Measurements from ENCODE around the gene ATIC. TPM values are rescaled to one million over a fixed set of nuclear protein-coding genes. Genes with fewer than 3 reads are reported as not detected.

Gene ATIC
- total RNA-seq, 1 donor from 2014 or later = 161 TPM

DNA sequence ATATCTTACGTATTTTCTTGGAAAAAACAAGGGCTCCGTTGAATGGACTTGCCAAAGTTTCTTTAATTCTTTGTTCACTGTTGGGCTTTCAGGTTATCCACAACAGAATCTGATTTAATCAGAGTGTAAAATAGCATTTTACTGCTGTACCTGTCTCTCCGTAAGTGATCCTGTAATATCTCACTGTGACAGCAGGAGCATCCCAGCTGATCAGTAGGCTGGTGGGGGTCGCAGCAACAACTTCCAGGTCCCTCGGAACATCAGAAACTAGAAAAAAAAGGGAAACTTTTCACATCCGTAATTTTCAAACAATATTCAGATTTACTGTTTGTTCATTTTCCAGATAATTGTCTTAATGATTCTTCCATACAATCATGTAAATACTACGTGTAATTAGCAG, 72.9 kb downstream of the ATIC start:
- no peak for ATAC-seq (ENCODE audit: low read depth)
- no peak overlapping the region for H3K27ac Mint-ChIP-seq
- H3K4me3 Mint-ChIP-seq = no peak overlapping the region
- intact Hi-C loops (cut with micrococcal nuclease) = no loop called here
- H3K9me3 Mint-ChIP-seq = no peaks in the 10 kb centered on the region
- TF ChIP-seq, protein P1, sequence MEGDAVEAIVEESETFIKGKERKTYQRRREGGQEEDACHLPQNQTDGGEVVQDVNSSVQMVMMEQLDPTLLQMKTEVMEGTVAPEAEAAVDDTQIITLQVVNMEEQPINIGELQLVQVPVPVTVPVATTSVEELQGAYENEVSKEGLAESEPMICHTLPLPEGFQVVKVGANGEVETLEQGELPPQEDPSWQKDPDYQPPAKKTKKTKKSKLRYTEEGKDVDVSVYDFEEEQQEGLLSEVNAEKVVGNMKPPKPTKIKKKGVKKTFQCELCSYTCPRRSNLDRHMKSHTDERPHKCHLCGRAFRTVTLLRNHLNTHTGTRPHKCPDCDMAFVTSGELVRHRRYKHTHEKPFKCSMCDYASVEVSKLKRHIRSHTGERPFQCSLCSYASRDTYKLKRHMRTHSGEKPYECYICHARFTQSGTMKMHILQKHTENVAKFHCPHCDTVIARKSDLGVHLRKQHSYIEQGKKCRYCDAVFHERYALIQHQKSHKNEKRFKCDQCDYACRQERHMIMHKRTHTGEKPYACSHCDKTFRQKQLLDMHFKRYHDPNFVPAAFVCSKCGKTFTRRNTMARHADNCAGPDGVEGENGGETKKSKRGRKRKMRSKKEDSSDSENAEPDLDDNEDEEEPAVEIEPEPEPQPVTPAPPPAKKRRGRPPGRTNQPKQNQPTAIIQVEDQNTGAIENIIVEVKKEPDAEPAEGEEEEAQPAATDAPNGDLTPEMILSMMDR (IDR thresholded peaks at IDR 0.05) = no peak
- no peaks in the 10 kb centered on the region for H3K4me1 Mint-ChIP-seq
- POLR2A ChIA-PET = no interaction called here
- H3K36me3 Mint-ChIP-seq (ENCODE audit: low read depth) = no peaks in the 10 kb centered on the region
- no peak for DNase-seq
- H3K27me3 Mint-ChIP-seq = no peaks in the 10 kb centered on the region
- CTCF ChIA-PET = no interaction called here

DNA sequence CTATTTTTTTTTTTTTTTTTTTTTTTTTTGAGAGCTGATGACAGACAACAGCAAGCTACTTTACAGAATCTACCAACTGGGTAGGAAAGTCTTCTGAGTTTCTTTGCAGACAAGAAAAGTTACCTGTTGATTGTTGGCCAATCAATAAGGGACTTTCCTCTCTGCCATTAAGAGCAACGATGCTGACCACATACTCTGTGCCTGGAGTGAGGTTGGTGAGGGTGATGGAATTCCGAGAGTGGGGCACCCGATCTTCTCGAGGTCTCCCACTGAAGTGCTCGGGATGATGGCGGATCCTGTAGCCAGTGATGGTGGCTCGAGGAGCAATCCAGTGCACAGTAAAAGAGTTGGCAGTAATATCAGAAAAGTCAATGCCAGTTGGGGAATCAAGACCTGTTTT, 74.7 kb downstream of the ATIC start:
- peaks cover 8% of the 10 kb centered on the region for H3K4me1 Mint-ChIP-seq
- H3K27ac Mint-ChIP-seq = no peak overlapping the region
- no peak overlapping the region for H3K4me3 Mint-ChIP-seq
- H3K36me3 Mint-ChIP-seq (ENCODE audit: low read depth) = no peaks in the 10 kb centered on the region
- H3K9me3 Mint-ChIP-seq = no peaks in the 10 kb centered on the region
- DNase-seq (no peak), ATAC-seq (ENCODE audit: low read depth) (no peak)
- intact Hi-C loops (cut with micrococcal nuclease) = no loop called here
- no peaks in the 10 kb centered on the region for H3K27me3 Mint-ChIP-seq
- TF ChIP-seq, protein P1 (IDR thresholded peaks at IDR 0.05) = no peak
- ChIA-PET CTCF (no interaction called here), POLR2A (no interaction called here)

GRCh38 chr2:215388002-215388728, 76.3 kb downstream of the ATIC start:
- Mint-ChIP-seq H3K27ac (no peak overlapping the region), H3K27me3 (no peaks in the 10 kb centered on the region), H3K36me3 (ENCODE audit: low read depth) (no peaks in the 10 kb centered on the region), H3K9me3 (no peaks in the 10 kb centered on the region), H3K4me1 (peaks cover 10% of the 10 kb centered on the region), H3K4me3 (no peak overlapping the region)
- intact Hi-C loops (cut with micrococcal nuclease) = no loop called here
- ATAC-seq (ENCODE audit: low read depth) = no peak
- POLR2A ChIA-PET = no interaction called here
- TF ChIP-seq, protein P1 (IDR thresholded peaks at IDR 0.05) = no peak
- CTCF ChIA-PET = no interaction called here
- no peak for DNase-seq

DNA sequence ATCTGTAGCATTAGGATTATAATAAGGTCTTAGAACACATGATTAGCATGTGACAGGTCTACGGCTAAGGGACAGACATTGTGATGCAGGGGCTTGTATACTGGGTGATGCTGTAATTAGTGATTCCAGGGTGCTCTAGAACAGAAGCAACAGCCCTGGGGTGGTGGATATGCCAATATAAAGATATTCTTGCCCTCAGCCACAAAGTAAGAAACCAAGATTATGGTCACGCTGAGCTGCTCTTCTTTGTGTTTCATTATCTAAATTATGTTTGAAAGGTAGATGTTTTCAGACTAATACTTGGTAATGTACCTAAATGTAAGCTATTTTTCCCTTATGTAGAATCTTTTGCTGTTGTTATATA, 78.7 kb downstream of the ATIC start:
- TF ChIP-seq, protein P1 (IDR thresholded peaks at IDR 0.05) = no peak
- no peaks in the 10 kb centered on the region for H3K27me3 Mint-ChIP-seq
- H3K27ac Mint-ChIP-seq = no peak overlapping the region
- intact Hi-C loops (cut with micrococcal nuclease) = no loop called here
- ATAC-seq (ENCODE audit: low read depth) (no peak), DNase-seq (no peak)
- CTCF ChIA-PET = no interaction called here
- no peaks in the 10 kb centered on the region for H3K36me3 Mint-ChIP-seq (ENCODE audit: low read depth)
- POLR2A ChIA-PET = no interaction called here
- H3K4me1 Mint-ChIP-seq = peaks cover 10% of the 10 kb centered on the region
- no peak overlapping the region for H3K4me3 Mint-ChIP-seq
- no peaks in the 10 kb centered on the region for H3K9me3 Mint-ChIP-seq

- CTCF ChIA-PET = no interaction called here
- Mint-ChIP-seq H3K9me3 (no peaks in the 10 kb centered on the region), H3K4me1 (peaks cover 10% of the 10 kb centered on the region), H3K36me3 (ENCODE audit: low read depth) (no peaks in the 10 kb centered on the region), H3K4me3 (no peak overlapping the region), H3K27me3 (no peaks in the 10 kb centered on the region), H3K27ac (no peak overlapping the region)
- TF ChIP-seq, protein P1 (IDR thresholded peaks at IDR 0.05) = no peak
- intact Hi-C loops (cut with micrococcal nuclease) = no loop called here
- POLR2A ChIA-PET = no interaction called here
- no peak for ATAC-seq (ENCODE audit: low read depth)
- no peak for DNase-seq
Measured at GRCh38 chr2:215391531-215391930, 79.7 kb downstream of the ATIC start.
